ENCODE data around the gene AARS2. TPM values are rescaled to one million over a fixed set of nuclear protein-coding genes. Genes with fewer than 3 reads are reported as not detected.

Gene AARS2
- total and polyA plus RNA-seq, 8 donors = 2.9 to 19.3 (median 6.4) TPM

DNA sequence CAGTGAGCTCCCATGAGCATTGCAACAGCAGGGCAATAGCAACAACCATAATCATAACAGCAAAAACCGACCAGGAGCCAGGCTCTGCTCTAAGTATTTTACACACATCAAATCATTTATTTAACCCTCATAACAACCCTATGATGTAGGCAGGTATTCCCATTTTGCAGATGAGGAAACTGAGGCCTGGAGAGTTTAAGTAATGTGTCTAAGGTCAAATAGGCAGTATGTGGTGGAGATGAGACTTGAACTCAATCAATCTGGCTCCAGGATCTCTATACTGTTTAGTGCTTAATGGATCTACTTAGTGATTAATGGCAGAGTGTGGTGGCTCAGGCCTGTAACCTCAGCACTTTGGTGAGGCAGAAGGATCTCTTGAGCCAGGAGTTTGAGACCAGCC is 39.5 kb downstream of the AARS2 start:
- no peak for TF ChIP-seq CTCF (IDR thresholded peaks at IDR 0.05)
- TF ChIP-seq POLR2A (IDR thresholded peaks at IDR 0.05) = no peak
- TF ChIP-seq POLR2AphosphoS5 (IDR thresholded peaks at IDR 0.05) = no peak
- TF ChIP-seq EP300 (IDR thresholded peaks at IDR 0.05) = no peak
- intact Hi-C loops (cut with DNase I; ENCODE audit: low total_unique reads) = no loop called here
- peaks cover 19 to 28% (median 25%) of the 10 kb centered on the region in 4 donors for H3K4me1 ChIP-seq
- WGBS, 5 donors = 57 to 83% (median 65%) methylated on average over 1 of the region's 1 CpG
- H3K36me3 ChIP-seq = no peaks in the 10 kb centered on the region
- DNase-seq = no peak
- H3K9me3 ChIP-seq = no peaks in the 10 kb centered on the region
- no peak overlapping the region for H3K4me3 ChIP-seq
- peaks cover 4 to 100% (median 82%) of the 10 kb centered on the region in 3 donors for H3K27me3 ChIP-seq
- no peak overlapping the region for H3K27ac ChIP-seq

DNA sequence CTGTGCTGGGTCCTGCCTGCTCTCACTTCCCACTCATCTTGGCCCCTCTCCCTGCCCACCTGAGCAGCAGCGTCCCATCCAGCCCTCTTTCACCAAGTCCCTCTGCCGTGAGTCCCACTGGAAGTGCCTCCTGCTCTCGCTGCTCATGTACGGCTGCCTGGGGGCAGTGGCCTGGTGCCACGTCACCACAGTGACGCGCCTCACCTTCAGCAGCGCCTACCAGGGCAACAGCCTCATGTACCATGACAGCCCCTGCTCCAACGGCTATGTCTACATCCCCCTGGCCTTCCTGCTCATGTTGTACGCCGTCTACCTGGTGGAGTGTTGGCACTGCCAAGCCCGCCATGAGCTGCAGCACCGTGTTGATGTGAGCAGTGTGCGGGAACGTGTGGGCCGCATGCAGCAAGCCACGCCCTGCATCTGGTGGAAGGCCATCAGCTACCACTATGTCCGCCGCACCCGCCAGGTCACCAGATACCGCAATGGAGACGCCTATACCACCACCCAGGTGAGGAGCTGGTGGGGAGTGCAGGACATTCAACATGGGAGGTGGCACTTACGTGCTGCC is 40.1 kb downstream of the AARS2 start:
- 79 to 87% (median 83%) methylated on average over 20 to 23 of the region's 23 CpGs for WGBS, 5 donors
- DNase-seq = no peak
- Histone ChIP-seq H3K4me1 (peaks cover 19 to 28% (median 25%) of the 10 kb centered on the region in 4 donors), H3K27me3 (peaks cover 4 to 100% (median 85%) of the 10 kb centered on the region in 3 donors), H3K9me3 (no peaks in the 10 kb centered on the region), H3K27ac (no peak overlapping the region), H3K36me3 (no peaks in the 10 kb centered on the region), H3K4me3 (no peak overlapping the region)
- TF ChIP-seq POLR2A (IDR thresholded peaks at IDR 0.05) = no peak
- TF ChIP-seq CTCF (IDR thresholded peaks at IDR 0.05) = no peak
- no peak for TF ChIP-seq EP300 (IDR thresholded peaks at IDR 0.05)
- no peak for TF ChIP-seq POLR2AphosphoS5 (IDR thresholded peaks at IDR 0.05)
- intact Hi-C loops (cut with DNase I; ENCODE audit: low total_unique reads) = no loop called here

GRCh38 chr6:44272529-44272928 is 40.6 kb downstream of the AARS2 start:
- no peak for DNase-seq
- no peaks in the 10 kb centered on the region for H3K36me3 ChIP-seq
- H3K27ac ChIP-seq = no peak overlapping the region
- H3K4me1 ChIP-seq = peaks cover 19 to 28% (median 25%) of the 10 kb centered on the region in 4 donors
- TF ChIP-seq POLR2AphosphoS5 (IDR thresholded peaks at IDR 0.05) (no peak), EP300 (IDR thresholded peaks at IDR 0.05) (no peak), POLR2A (IDR thresholded peaks at IDR 0.05) (no peak), CTCF (IDR thresholded peaks at IDR 0.05) (no peak)
- H3K27me3 ChIP-seq = peaks cover 4 to 97% (median 80%) of the 10 kb centered on the region in 3 donors
- WGBS, 5 donors = 81 to 84% (median 83%) methylated on average over 3 of the region's 3 CpGs
- H3K4me3 ChIP-seq = no peak overlapping the region
- intact Hi-C loops (cut with DNase I; ENCODE audit: low total_unique reads) = no loop called here
- no peaks in the 10 kb centered on the region for H3K9me3 ChIP-seq

DNA sequence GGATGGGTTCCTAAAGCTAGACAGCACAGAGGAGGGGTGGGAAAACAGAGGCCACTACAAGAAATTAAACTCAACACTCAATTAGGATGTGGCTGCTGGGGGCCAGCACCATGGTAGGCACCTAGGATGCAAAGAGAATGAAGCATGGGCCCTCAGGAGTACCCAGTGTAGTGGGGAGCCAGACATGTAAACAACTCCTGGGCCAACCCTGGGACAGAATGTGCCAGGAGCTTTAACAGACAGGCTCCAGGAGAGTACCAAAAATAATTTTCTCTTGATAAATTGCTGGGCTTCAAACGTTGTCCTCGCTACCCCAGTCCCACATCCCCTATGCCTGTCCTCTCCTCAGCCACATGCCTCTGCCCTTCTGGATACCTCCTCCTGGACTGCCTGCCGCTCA is 41.2 kb downstream of the AARS2 start:
- H3K27me3 ChIP-seq = peaks cover 4 to 91% (median 74%) of the 10 kb centered on the region in 3 donors
- intact Hi-C loops (cut with DNase I; ENCODE audit: low total_unique reads) = no loop called here

DNA sequence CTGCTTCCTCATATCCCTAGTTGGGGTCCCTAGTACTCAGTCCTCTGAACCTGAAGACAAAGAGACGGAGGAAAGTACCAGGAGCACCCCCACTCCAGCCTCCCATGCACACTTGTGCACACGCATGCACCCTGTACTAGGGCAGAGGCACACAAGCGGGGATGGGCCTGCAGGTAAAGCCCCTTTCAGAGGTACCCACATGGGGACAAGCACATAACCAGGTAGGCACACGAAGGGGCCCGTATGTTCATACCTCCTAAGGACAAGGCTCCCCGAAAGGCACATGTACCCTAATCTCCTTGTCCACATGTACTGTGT is 41.8 kb downstream of the AARS2 start:
- no peak for TF ChIP-seq EP300 (IDR thresholded peaks at IDR 0.05)
- no peak for TF ChIP-seq POLR2A (IDR thresholded peaks at IDR 0.05)
- no peak for TF ChIP-seq POLR2AphosphoS5 (IDR thresholded peaks at IDR 0.05)
- TF ChIP-seq CTCF (IDR thresholded peaks at IDR 0.05) = no peak
- Histone ChIP-seq H3K27ac (no peak overlapping the region), H3K36me3 (no peaks in the 10 kb centered on the region), H3K9me3 (no peaks in the 10 kb centered on the region), H3K4me1 (peaks cover 18 to 26% (median 22%) of the 10 kb centered on the region in 4 donors), H3K4me3 (peak overlapping the region in 1 of 4 donors; percentile 58), H3K27me3 (peaks cover 4 to 86% (median 69%) of the 10 kb centered on the region in 3 donors)
- 76 to 87% (median 82%) methylated on average over 4 to 6 of the region's 6 CpGs for WGBS, 5 donors
- no peak for DNase-seq
- intact Hi-C loops (cut with DNase I; ENCODE audit: low total_unique reads) = no loop called here

More for the DNA sequence above, 41.2 kb downstream of the AARS2 start:
- Histone ChIP-seq H3K9me3 (no peaks in the 10 kb centered on the region), H3K4me3 (no peak overlapping the region), H3K4me1 (peaks cover 19 to 28% (median 25%) of the 10 kb centered on the region in 4 donors), H3K27ac (no peak overlapping the region), H3K36me3 (no peaks in the 10 kb centered on the region)
- WGBS, 5 donors = 49 to 79% (median 58%) methylated on average over 3 of the region's 3 CpGs
- TF ChIP-seq EP300 (IDR thresholded peaks at IDR 0.05) (no peak), POLR2AphosphoS5 (IDR thresholded peaks at IDR 0.05) (no peak)
- DNase-seq = no peak
